Dermis microvascular lymphatic vessel endothelial cell (primary cell): Measurements from ENCODE around the gene AWAT1. TPM values are rescaled to one million over a fixed set of nuclear protein-coding genes. Genes with fewer than 3 reads are reported as not detected.
A peak's percentile ranks its signal among the peaks of the same experiment; 100 is the strongest.
"Not testable (repeated sequence)": the region's sequence is repeated elsewhere in the genome, so short reads cannot be mapped to it uniquely, and the experiment has no call there.

Experiments used
- DNase-seq, 2 donors: peaks; one replicate each; pipeline versions ENCODE4 v3.0.0 to v3.0.0-alpha.2; 2010; ENCODE audit warnings: low read depth in 2 of 2
- total RNA-seq: library from RNA; depleted of rRNA; stranded (reverse); fragments of >200 nt; gene quantifications from 2 replicates; pipeline ENCODE4 v1.2.1, GENCODE V29; 2014

Gene AWAT1
- not detected in 2 replicates for total RNA-seq

DNA sequence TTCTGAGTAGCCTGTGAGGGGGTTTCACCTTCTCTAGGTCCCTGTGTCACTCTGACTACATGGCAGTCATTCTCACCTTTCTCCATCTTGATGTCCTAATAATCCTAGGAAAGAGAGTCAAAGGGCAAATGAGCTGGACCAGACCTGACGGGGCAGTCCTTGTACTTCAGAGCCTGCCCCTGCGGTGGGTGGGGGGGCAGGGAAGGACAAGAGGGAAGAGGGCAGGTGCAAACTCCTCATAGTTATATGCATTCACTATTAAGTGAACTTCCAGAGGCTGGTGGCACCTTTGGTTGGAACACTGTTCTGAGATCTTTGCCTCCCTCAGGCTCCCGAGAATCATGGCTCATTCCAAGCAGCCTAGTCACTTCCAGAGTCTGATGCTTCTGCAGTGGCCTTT, at the start of gene AWAT1:
AWAT1 (plus strand) TSS at position 301 of the 400 bp plus-strand sequence; CDS start at position 342, 41 bp downstream.
- DNase-seq = no peak

DNA sequence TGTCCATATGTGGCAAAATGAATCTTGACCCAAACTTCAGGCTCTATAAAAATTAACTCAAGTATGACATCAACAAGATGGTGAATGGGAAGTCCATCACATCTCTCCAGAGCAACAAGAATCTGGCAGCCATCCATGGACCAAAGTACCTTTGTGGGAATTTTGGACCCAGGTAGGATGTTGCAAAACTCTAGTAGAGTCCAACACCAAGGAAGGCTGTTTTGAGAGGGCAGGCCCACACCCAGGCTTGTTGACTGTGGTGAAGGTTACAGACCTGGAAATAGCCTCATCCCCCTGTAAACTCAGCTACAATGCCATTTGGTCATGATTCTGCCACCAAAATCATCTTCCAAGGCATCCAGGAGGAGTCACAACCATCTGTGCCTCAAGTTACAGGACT, 44.2 kb upstream of the AWAT1 start:
- DNase-seq = no peak

DNA sequence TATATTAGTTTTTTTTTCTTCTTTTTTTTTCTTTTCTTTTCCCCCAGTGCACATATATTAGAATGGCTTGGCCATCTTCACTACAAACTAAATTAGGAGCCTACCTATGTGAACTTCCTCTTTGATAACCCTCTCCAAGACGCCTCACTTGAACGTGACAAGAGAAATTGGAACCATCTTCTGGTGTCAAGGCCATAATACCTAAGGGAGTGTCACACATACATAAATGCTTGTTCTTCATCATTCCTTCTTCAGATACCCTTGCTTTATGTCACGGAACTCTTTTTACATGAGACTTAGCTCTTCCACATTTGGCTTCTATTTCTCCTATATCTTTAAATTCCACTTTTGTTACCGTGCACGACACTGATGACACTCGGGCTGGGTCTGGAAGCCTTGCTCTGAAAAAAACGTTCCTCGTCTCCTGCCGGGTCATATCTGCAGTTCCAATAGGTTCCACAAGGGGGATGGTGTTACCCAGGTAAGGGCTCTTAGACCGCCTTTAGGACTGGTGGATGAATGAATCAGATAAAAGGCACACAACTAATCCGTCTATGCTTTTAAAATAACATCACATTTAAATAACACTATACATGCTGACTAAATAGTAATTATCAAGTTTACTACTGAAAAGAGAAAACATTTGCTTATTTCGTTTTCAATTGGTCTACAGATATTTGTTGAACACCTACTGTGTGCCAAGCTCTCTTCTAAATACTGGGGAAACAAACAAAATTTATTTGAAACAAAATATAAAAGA, 37.3 kb upstream of the AWAT1 start:
- peak; percentile 42 to 57 for DNase-seq

DNA sequence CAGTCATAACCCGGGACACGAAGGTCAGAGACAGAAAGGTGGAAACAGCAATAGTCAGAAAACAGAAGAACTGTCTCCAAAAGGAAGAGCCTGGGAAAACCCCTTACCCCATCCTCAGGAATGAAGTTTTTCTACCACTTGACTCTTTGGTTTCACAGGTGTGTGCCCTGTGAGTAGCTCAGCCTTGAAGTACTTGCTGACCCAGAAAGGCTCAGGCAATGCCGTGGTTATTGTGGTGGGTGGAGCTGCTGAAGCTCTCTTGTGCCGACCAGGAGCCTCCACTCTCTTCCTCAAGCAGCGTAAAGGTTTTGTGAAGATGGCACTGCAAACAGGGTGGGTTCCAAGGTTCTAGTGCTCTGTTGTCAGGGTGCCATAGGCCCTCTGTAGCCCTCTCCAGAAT, 32.7 kb upstream of the AWAT1 start:
- no peak for DNase-seq

DNA sequence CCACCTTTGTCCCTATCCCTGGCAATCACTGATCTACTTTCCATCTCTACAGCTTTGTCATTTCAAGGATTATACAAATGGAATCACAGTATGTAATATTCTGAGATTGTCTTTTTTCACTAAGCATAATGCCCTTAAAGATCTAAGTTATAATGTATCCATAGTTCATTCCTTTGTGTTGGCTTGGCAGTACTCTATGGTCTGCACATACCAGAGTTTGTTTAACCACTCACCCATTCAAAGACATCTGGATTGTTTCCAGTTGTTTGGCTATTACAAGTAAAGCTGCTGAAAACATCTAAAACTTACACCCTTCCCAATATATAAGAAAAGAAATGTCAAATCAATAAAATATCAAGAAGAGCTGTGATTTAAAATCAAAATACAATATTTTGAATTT, 26.0 kb upstream of the AWAT1 start:
- no peak for DNase-seq

DNA sequence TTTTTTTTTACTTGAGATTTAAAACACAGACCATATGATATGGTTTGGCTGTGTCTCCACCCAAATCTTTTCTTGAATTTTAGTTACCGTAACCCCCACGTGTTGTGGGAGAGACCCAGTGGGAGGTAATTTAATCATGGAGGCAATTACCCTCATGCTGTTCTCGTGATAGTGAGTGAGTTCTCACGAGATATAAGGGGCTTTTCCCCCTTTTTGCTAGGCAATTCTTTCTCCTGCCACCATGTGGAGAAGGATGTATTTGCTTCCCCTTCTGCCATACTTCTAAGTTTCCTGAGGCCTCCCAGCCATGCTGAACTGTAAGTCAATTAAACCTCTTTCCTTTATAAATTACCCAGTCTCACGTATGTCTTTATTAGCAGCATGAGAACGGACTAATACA, 24.9 kb upstream of the AWAT1 start:
- not testable (repeated sequence) for DNase-seq

DNA sequence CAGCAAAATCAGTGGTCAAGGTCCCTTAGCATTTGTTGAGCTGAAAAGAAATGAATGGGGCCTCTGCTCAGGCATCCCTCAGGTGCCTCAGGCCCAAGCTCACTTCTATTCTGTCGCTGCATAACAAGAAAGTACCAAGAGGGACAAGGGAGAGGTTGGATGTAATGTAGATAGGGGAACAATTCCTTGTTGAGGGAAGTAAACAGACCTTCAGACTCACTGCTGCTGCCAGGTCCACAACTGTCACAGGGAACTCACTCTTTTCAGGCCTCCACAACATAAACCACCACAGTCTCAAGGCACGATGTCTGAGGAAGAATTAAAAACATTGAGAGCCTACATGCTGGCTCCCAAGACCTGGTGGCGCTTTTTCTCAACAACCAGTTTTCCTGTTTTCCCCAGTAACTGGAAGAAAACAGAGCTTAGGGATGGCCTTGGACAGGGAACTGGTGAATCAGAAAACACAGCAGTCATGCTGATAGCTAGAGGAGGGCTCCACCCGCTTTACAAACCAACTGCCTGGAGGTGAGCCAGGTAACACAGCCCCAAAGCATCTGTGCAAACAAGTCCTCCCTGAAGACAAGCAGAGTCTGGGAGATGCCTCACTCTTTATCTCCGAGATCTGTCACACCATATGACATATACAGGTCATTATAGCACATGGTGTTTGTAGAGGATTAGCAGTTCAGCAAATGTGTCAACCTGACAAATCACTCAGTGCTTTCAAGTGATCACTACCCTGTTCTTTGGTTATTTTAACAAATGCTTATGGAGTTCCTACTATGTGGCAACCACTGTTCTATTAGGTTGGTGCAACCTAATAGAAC, 14.3 kb upstream of the AWAT1 start:
- no peak for DNase-seq

DNA sequence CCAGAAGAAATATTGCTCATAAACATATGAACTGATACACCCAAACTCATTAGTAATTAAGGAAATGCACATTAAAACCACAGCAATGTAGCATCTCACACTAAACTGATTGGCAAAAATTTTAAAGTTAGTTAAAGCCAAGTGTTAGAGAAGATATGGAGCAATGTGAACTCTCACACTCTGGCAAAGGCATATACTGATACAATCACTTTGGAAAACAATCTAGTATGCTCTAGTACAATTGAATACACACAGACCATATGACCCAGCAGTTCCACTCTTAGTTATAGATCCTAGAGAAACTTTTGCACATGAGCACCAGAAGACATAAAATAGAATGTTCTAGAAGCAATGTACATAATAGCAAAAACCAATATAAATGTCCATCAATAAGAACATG, 8.4 kb upstream of the AWAT1 start:
- no peak for DNase-seq

DNA sequence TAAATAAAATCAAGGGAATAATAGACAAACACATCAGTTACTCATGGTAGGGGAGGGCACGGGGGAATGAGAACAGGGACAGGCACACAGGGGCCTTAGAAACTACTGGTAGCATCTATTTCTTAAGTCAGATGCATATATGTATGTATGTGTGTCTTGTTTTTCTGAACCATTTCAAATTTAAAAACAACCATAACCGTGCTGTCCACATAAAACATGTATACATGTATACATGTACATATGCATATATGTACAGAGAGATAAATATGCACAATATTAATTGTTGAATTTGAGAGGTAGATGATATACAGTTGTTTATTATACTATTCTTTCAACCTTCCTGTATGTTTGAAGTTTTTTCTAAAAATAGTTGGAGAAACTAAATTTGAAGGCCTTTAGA, 7.8 kb upstream of the AWAT1 start:
- DNase-seq = no peak

DNA sequence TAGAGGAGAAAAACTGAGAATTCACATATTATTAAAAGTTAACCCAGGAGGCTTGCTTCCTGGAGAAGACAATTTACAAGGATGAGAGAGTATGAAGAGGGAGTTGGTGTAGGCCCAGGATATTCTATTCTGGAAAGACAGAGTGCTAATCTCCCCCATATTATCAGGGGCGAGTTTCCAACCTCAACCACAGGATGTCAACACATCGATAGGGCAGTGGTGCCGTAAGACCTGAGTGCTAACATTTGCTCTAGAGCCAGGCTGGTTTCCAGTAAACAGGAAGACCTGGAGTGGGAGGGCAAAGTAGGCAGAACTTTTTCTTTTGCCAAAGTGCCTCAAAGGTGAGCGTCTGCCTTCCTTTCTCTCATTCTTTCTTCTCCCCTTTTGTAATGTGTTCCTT, 2.8 kb upstream of the AWAT1 start:
- no peak for DNase-seq

DNA sequence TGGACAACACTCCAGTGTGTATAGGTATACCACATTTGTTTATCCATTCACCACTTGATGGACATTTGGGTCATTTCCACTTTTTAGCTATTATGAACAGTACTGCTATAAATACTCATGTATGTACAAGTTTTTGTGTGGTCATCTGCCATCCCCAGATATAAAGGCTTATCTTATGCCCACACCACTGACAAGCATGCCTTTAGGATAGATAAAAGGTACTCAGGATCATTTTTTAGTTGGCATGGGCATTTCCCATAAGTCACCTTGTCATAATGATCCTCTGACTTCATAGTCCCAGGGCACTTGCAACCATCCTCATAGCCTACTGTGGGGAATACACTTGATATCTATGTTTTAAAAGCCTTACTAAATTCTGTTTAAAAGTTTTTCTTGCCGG, 6.3 kb downstream of the AWAT1 start:
- no peak for DNase-seq

DNA sequence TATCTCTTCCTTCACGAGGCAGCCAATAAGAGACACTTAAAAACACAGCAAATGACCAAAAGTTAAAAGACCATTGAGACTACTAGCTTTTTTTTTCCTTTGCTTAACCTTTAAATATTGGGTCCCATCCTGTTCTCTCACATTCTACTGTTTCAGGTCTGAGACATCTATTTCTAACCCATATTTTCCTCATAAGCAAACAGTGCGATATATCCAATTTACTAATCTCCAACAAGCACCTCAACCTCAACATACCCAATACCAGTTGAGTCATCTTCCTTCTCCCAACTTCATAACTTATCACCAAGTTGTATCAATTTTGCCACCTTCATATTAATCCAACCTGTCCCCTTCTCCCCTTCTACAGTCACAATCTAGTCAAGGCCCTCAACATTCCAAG, 7.0 kb downstream of the AWAT1 start:
- no peak for DNase-seq

DNA sequence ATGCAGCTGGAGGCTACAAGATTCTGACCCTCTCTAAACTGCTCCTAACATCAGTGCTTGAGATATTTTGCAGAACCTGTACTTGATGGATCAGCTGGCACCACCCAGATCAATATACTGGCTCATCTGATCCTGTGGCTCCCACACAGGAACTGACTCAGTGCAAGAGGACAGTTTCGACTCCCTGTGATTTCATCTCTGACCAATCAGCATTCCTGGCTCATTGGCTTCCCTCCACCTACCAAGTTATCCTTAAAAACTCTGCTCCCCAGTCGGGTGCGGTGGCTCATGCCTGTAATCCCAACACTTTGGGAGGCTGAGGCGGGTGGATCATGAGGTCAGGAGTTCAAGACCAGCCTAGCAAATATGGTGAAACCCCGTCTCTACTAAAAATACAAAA, 9.1 kb downstream of the AWAT1 start:
- DNase-seq = not testable (repeated sequence)

DNA sequence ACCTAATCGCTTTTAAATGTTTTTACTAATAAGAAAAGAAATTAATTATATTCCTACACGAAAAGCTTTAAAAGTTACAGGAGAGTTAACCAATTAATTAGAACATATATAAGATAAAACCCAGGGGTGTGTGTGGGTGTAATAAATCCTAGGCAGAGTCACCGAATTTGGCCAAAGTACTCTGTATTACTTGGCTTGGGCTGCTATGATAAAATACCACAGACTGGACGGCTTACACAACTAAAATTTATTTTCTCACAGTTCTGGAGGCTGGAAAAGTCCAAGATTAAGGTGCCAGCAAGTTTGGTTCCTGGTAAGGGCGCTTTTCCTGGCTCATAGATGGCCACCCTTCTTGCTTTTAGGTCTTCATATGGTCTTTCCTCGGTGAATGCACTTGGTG, 10.4 kb downstream of the AWAT1 start:
- DNase-seq = no peak

DNA sequence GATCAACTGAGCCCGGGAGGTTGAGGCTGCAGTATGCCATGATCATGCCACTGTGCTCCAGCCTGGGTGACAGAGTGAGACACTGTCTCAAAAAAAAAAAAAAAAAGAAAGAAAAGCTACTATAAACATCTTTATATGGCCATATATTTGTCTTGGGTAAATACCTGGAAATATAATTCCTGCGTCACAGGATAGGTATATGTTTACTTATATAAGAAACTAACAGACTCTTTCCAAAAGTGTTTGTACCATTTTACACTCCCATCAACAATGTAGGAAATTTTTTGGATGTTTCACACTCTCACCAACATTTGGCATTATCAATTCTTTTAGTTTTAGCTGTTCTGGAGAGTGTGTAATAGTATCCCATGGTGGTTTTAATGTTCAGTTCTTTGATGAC, 12.8 kb downstream of the AWAT1 start:
- no peak for DNase-seq

DNA sequence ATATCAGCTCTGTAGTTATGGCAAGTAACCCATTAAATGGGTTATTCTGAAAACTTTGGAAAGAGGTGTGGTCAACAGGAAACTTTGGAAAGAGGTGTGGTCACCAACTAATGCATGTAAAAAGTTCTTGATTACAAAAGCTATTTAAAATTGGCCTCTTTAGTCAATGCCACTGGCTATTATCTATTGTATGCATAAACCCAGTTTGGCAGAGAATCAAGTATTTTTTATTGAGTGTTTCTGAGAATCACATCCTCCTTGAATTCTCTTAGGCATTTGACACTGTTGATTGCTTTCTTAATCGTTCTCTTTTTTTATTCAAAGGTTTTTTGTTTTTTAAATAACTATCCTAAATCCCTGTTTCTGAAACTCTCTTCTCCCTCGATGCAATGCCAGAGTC, 18.0 kb downstream of the AWAT1 start:
- no peak for DNase-seq

DNA sequence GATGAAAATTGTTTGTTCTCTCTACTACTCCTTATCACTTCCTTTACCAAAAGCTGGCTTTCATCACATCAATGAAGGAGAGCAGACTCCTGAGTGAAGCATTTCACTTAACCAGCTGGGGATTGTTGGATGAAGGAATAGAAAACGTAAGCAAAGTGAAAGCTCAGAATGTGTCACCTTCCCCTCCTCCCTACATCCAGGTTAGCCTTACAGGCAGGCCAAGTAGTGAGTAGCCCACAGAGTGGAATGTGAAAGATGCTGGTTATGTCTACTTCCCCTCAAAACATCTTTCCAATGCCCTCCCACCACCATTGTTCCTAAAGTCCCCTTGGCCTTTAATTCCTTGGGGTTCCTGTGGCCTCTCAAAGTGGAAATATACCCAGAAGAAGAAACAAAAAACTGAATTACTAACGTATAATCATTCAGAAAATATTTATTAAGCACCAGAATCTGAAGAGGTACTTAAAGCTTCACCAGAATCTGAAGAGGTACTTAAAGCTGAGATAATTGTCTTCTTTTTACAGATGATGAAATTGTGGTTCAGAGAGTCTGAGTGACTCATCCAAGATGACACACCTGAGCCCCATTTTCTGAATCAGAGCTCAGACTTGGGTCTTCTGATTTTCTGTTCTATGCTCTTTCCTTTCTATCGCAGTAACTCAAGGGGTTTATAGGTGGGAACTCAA, 19.1 kb downstream of the AWAT1 start:
- DNase-seq = no peak

DNA sequence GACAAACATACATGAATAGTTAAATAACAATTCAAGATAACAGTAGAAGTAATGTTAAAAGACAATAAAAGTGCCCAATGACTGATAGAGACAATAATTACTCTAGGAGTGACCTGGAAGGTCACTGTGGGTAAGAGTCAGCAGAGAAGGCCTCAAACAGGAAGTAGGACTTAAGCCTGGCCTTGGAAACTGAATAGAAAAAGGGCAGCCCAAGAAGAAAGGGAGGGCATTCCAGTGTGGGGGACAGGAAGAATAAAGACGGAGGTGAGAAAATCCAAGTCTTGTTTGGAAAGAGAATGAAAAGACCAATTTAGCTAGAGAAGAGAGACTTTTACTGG, 19.6 kb downstream of the AWAT1 start:
- no peak for DNase-seq

DNA sequence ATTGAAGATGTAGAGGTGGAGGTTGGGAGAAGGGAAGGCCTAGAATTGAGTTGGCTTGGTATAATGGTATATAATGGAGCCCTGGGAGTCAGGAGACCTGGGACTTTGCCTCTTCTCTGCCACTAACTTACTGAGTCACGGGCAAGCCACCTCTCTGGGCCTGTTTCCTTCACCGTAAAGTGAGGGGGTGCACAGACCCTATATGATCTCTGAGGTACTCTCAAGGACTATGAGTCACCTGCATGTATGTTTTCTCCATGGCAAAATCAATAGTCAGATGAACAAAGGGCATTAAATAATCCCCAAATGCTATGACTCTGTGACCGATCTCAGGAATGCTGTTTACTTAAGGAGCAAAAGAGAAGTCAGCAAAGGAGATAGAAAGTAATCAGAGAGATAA, 20.5 kb downstream of the AWAT1 start:
- DNase-seq = no peak

DNA sequence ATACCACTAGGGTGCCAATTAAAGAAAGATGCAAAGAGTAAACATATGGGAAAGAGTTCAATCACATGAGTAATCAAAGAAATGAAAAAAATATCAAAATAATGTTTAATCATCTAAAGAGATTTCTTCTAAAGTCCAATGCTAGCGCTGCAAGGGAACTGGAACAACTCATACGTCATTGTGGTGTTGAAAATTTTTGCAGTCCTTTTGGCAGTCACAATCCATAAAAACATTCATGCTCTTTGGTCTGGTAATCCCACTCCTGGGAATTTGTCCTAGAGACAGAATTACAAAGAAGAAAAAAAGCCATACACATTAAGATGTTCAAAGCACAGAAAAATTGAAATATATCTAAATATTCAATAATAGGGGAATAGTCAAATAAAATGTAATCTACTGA, 21.0 kb downstream of the AWAT1 start:
- DNase-seq = no peak

DNA sequence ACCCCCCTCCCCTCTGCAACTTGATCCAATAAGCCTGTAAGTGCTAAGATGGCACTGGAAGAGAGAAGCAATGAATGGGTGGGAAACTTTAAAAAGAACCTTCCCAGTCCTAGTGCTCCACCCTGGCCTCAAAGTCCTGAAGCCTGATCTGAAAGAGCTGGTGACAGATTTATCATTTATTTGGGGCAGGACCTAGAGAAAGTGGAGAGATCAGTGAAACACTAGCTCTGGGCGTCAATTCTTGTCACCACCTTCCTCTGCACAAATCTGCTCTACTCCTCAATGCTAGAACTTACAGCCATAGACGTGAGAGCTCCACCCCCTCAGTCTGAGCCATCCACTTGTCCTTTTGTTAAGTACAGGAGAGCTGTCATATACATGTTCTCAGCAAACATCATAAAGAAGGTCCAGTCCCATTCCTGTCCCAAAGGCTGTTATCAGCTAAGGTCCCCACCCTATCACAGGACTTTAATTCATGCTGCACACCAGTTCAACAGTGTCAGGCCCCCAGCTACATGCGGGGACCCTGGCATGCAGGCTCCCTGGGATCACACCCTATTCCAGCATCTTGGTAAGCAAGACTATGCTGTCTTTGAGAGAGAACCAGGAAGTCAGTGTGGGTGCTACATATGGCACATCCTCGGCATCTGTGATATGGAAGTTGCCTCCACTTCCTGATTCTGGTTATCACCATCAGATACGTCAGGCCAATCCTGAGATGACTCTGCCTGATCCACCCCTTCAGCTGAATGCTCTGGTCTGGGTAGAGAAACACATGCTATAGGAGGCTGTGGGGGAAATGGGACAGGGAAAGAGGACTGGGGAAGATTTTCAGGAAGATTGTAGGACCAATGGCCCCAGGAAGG, 23.2 kb downstream of the AWAT1 start:
- no peak for DNase-seq

DNA sequence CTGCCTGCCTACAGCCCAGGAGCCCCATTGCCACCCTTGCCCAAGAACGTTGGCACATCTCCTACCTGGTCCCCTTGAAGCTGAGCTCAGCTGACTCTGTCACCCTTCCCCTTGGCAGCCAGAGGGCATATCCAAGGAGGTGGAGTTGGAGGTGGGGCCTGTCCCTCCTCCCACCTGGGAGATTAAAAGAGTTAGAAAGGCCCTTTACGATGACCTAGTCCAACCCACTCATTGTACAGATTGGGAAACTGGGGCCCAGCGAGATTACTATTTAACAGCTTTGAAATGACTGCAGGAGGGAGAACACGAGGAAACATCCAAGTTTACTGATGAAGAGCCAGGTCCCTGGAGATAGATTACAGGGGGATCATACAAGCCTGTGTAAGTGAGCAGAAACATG, 25.6 kb downstream of the AWAT1 start, which contains the start of gene P2RY4:
P2RY4 (minus strand) TSS at position 101 of the 400 bp plus-strand sequence. CDS start 580 bp downstream, outside the sequence.
- no peak for DNase-seq
